Fibroblast of lung (primary cell): ENCODE data around the gene VTA1.

Experiments used
- CTCF ChIP-seq, 2 donors: IDR thresholded peaks in 1 of 2; conservative IDR thresholded peaks in 1 of 2; 1 replicate in 1 of 2; 2 replicates in 1 of 2; pipeline ENCODE4 v1.5.1; 2011 to 2012; ENCODE audit warnings: low read length in 2 of 2, control low read depth in 1 of 2, inconsistent platforms in 1 of 2, low read depth in 1 of 2, mild to moderate bottlenecking in 1 of 2
- EZH2 ChIP-seq: IDR thresholded peaks from 2 replicates; pipeline ENCODE4 v1.5.1; 2012; ENCODE audit warnings: low read length, control low read depth, mild to moderate bottlenecking; ENCODE audit errors: missing control alignments

DNA sequence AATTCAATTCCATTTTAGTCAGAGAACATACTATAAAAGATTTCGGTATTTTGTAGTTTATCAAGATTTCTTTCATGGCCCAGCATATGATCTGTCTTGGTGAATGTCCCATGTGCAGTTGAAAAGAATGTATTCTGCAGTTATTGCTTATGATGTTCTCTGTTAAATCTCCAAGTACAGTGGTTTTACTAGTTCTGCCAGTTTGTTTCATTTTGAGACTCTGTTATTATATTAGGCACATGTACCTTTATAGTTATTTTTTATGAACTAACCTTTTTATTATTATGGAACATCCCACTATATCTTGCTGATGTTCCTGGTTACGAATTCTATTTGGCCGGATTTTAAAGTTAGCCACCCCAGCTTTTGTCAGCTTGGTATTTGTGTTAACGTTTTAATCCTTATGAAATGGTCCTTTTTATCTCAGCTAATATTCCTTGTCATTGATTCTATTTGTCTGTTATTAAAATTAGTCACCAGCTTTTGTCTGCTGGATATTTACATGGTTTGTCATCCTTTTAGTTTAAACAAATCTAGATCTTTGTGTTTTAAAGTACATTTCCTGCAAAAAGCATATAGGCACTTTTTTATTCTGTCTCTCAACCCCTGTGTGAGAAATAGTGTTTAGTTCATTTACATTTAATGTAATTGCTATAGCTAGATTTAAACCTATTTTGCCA lies 48.9 kb downstream of the VTA1 start:
- TF ChIP-seq CTCF (conservative IDR thresholded peaks at IDR 0.05 in 1 of 2, IDR thresholded peaks at IDR 0.05 in 1 of 2; ENCODE audit: low read depth in 1 of 2, low read length in 2 of 2) (no peak), EZH2 (no peak)
